ENCODE results near the gene FTSJ3.

- TF ChIP-seq, protein P1, sequence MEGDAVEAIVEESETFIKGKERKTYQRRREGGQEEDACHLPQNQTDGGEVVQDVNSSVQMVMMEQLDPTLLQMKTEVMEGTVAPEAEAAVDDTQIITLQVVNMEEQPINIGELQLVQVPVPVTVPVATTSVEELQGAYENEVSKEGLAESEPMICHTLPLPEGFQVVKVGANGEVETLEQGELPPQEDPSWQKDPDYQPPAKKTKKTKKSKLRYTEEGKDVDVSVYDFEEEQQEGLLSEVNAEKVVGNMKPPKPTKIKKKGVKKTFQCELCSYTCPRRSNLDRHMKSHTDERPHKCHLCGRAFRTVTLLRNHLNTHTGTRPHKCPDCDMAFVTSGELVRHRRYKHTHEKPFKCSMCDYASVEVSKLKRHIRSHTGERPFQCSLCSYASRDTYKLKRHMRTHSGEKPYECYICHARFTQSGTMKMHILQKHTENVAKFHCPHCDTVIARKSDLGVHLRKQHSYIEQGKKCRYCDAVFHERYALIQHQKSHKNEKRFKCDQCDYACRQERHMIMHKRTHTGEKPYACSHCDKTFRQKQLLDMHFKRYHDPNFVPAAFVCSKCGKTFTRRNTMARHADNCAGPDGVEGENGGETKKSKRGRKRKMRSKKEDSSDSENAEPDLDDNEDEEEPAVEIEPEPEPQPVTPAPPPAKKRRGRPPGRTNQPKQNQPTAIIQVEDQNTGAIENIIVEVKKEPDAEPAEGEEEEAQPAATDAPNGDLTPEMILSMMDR (conservative IDR thresholded peaks at IDR 0.05 in 1 of 2, IDR thresholded peaks at IDR 0.05 in 1 of 2; ENCODE audit: low read depth in 1 of 2, low read length in 2 of 2), result no peak
- TF ChIP-seq EZH2 (IDR thresholded peaks at IDR 0.05; ENCODE audit: low read length, missing control alignments), result no peak
Measured at GRCh38 chr17:63842173-63842539, 14.7 kb upstream of the FTSJ3 start.
